D341Med (cell line): Measurements from ENCODE around the gene SMIM38.
"Not testable (repeated sequence)": the region's sequence is repeated elsewhere in the genome, so short reads cannot be mapped to it uniquely, and the experiment has no call there.

Experiments
- DNase-seq: peaks from one replicate; pipeline ENCODE4 v3.0.0; 2012; ENCODE audit warnings: low spot score

The SMIM38 gene

GRCh38 chr11:69122326-69122629 is 33.5 kb upstream of the SMIM38 start:
- DNase-seq = no peak

- no peak for DNase-seq
Observed at GRCh38 chr11:69122630-69123431, 32.9 kb upstream of the SMIM38 start.

DNA sequence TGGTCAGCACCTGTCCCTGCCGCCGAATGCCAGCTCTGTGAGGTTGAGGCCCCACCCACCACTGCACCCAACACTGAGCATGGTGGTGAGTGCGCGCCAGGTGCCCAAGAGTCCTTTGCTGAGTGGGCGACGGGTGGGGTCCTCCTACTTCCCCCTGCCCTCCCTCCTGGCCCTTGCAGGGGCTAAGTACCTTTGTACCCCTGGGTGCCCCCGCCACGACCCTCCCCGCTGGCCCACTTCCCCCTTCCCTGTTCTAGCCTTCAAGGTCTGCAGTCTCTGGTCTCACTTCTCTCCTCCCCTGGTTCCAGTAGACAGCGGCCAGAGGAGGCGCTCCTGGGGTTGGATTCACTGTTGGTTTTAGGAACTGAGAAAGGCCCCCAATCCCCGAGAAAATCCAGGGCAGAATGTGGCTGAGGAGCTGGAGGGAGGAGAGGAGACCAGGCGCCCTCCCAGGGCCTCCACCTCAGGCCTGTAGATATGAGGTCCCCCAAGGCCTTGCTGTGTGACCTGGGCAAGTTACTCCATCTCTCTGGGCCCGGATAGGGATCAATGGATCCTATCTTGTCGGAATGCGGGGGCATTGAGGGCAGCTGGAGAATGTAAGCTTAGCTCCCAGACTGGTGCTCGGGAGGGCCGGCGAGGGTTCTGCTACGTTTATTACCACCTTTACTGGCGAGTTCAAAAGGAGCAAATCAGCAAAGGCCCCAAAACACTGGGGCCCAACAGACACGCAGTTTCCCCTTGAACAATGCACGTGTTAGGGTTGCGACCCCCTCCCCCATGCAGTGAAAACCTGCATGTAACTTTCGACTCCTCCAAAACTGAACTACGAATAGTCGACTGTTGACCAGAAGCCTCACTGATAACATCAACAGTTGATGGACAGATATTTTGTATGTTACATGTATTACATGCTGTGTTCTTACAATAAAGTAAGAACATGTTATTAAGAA is 31.9 kb upstream of the SMIM38 start:
- no peak for DNase-seq

DNA sequence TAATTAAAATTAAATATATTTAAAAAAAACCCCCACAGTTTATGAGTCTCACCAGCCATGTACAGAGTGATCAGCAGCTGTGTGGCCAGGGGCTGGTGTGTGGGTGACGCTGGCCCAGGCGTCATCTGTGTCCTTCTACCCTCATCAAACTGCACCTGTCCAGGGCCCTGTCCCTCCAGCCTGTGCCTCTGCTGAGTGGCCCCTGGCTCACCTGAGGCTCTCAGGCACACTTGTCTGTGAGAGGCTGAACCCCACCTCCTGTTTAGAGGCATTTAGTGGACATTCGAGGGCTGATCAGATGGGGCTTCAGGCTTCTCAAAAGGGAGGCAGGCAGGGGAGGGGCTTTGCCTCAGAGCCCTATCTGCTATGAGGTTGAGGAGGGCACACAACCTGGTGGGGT is 29.9 kb upstream of the SMIM38 start:
- DNase-seq = no peak

DNA sequence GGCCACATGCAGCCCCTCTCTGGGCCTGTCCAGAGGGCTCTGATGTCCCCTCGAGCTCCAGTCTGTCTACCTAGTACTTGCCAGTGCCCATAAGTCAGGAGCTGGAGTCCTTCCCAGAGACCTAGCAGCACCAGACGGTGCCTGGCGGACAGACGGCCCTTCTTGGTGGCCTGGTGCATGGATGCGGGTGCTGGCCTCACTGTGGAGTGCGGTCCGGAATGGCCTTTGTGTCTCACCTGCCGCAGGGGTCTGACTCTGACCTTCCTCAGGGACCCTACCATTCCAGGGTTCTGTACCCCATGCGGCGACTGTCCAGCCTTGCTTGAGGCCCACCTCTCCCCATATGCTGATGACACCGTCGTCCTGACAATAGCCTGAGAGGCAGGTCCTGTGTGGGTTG is 29.4 kb upstream of the SMIM38 start:
- DNase-seq = no peak

- DNase-seq = no peak
Observed at GRCh38 chr11:69127081-69127850, 28.5 kb upstream of the SMIM38 start.

GRCh38 chr11:69127884-69128283 is 27.9 kb upstream of the SMIM38 start:
- DNase-seq = no peak

GRCh38 chr11:69129053-69129452 is 26.7 kb upstream of the SMIM38 start:
- DNase-seq = no peak

- DNase-seq = no peak
Observed at GRCh38 chr11:69129647-69130046, 26.1 kb upstream of the SMIM38 start.

DNA sequence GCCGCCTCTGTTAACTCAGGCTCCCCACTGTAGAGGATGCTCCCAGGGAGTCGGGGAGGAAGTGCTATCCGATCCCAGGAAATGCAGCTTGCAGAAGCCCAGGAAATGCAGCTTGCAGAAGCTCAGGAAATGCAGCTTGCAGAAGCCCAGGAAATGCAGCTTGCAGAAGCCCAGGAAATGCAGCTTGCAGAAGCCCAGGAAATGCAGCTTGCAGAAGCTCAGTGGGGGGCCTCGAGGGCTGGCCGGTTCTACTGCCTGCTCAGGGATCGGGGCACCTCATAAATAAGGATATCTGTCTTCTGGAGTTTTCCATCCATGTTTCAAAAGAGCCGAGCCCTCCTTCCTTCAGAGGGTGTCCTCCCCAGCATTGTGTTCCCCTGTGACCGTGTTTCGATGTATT is 25.1 kb upstream of the SMIM38 start:
- DNase-seq = no peak

GRCh38 chr11:69131121-69131566 is 24.6 kb upstream of the SMIM38 start:
- no peak for DNase-seq

GRCh38 chr11:69131644-69132300 is 24.0 kb upstream of the SMIM38 start:
- peak; percentile 63 for DNase-seq

DNA sequence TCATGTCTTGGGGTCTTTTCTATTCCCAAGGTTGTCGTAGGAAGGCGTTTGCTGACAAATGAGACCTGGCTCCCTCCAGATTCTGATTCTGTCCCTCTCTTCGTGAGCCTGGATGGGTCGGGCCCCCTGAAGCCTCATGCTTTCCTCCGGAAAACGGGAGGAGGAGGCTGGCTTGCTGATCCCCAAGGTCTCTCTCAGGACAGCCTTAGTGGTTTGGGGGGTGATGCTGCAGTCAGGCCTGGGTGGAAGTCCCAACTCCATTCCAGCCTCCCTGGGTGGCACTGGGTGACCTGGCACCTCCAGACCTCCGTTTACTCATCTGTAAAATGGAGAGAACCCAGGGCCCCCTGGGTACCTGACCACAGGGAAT is 23.4 kb upstream of the SMIM38 start:
- no peak for DNase-seq

- DNase-seq = no peak
Observed at GRCh38 chr11:69133251-69133650, 22.5 kb upstream of the SMIM38 start.

DNA sequence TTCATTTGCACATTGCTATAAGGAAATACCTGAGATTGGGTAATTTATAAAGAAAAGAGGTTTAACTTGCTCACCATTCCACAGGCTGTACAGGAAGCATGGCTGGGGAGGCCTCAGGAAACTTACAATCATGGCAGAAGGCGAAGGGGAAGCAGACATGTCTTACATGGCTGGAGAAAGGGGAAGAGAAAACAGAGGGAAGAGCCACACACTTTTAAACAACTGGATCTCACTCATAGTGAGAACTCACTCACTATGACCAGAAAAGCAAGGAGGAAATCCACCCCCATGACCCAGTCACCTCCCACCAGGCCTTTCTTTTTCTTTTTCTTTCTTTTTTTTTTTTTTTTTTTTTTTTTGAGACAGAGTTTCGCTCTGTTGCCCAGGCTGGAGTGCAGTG is 21.6 kb upstream of the SMIM38 start:
- DNase-seq = not testable (repeated sequence)

DNA sequence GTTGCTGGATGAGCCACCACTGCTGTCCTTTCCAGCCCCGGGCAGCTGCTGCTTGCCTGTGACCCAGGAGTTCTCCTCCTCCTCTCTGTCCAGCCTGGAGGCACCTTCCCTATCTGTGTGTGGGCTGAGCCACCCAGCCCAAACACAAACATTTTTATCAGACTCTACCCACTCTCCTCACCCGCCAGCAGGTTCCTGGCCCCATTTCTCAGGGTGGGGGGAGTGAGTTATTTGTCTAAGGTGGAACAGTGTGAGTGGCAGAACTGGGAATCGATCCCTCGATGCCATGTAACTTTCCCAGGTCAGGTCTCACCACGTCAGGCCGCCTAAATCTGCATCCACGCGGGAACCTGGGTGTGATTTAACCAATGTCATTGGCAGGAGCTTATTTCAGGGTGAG is 20.8 kb upstream of the SMIM38 start:
- DNase-seq = no peak

GRCh38 chr11:69135420-69136363 is 20.0 kb upstream of the SMIM38 start:
- no peak for DNase-seq

DNA sequence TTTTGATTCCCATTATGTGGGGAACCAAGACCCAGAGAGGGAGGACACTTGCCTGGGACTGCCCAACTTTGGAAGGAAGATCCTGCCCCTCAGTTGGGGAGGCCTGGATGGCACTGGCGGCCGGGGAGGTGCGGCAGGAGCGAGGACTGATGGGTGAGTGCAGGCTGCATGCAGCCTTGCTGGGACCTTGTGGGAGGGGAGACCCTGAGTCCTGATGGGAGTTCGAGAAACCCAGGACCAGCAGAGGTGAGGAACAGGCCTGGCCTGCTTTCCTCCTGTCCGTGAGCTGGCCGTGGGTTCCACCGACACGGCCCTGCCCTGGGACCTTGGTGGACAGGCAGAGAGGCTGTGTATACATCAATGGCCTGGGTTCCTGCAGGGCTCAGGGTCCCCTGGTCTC is 19.3 kb upstream of the SMIM38 start:
- no peak for DNase-seq

DNA sequence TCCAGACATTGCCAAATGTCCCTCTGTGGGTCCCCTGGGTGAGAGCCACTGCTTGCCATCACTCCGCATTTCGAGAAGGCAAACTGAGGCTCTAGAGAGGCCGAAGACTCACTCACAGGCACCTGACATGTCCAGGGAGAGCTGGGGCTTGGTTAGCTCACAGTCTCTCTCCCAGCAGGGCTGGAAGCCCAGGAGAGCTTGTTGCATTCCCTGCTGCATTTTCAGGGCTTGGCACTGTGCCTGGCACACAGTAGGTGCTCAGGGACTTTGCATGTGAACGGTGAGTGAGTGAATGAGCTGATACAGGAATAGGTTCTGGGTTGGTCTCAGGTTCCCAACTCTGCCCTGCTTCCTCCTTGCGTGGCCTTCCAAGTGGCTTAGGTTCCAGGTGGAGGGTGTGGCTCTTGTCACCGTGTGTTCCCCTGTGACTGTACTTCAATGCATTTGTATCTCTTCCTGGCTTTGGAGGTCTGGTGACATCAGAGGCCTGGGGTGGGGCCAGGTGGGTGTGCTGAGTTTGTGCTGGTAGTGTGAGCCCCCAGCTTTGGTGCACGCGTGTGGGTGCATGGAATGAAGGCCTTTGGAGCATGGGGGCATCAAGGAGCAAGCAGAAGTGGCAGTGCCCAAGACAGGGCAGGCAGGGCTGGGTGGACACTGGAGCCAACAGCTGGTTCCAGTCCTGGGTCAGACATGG is 18.4 kb upstream of the SMIM38 start:
- no peak for DNase-seq

- no peak for DNase-seq
Observed at GRCh38 chr11:69138265-69138664, 17.5 kb upstream of the SMIM38 start.
